Activated CD4-positive, alpha-beta T cell treated with anti-CD3 and anti-CD28 coated beads for 48 hours (primary cell): ENCODE measurements around the gene SHROOM3.
"Not testable (repeated sequence)": the region's sequence is repeated elsewhere in the genome, so short reads cannot be mapped to it uniquely, and the experiment has no call there.

ENCODE experiments used
- DNase-seq: peaks from one replicate; pipeline ENCODE4 v3.0.0-alpha.2; 2020

Gene SHROOM3

GRCh38 chr4:76702440-76703122, 267.6 kb downstream of the SHROOM3 start:
- no peak for DNase-seq

GRCh38 chr4:76703123-76703490, 268.1 kb downstream of the SHROOM3 start:
- no peak for DNase-seq

GRCh38 chr4:76703676-76704075, 268.6 kb downstream of the SHROOM3 start:
- no peak for DNase-seq

GRCh38 chr4:76704133-76704881, 269.3 kb downstream of the SHROOM3 start:
- DNase-seq, result no peak

- DNase-seq, result no peak
These were observed 270.4 kb downstream of the SHROOM3 start for GRCh38 chr4:76705472-76705871.

GRCh38 chr4:76706581-76706980, 271.6 kb downstream of the SHROOM3 start:
- no peak for DNase-seq

- DNase-seq, result no peak
These were observed 274.1 kb downstream of the SHROOM3 start for GRCh38 chr4:76708971-76709771.

- DNase-seq, result no peak
These were observed 274.7 kb downstream of the SHROOM3 start for GRCh38 chr4:76709772-76710090.

- no peak for DNase-seq
These were observed 277.5 kb downstream of the SHROOM3 start for GRCh38 chr4:76712564-76712963.

GRCh38 chr4:76714226-76714625, 279.2 kb downstream of the SHROOM3 start:
- DNase-seq, result no peak

- no peak for DNase-seq
These were observed 281.0 kb downstream of the SHROOM3 start for GRCh38 chr4:76716020-76716419.

- no peak for DNase-seq
These were observed 281.6 kb downstream of the SHROOM3 start for GRCh38 chr4:76716658-76717057.

GRCh38 chr4:76717431-76717830, 282.4 kb downstream of the SHROOM3 start:
- DNase-seq, result no peak

- no peak for DNase-seq
These were observed 283.0 kb downstream of the SHROOM3 start for GRCh38 chr4:76718021-76718420.

- DNase-seq, result no peak
These were observed 283.8 kb downstream of the SHROOM3 start for GRCh38 chr4:76718831-76719230.

- no peak for DNase-seq
These were observed 285.1 kb downstream of the SHROOM3 start for GRCh38 chr4:76720121-76720520.

GRCh38 chr4:76722146-76722545, 287.1 kb downstream of the SHROOM3 start:
- DNase-seq, result not testable (repeated sequence)

- DNase-seq, result no peak
These were observed 287.8 kb downstream of the SHROOM3 start for GRCh38 chr4:76722838-76723237.

GRCh38 chr4:76723373-76723772, 288.3 kb downstream of the SHROOM3 start:
- DNase-seq, result no peak

- DNase-seq, result no peak
These were observed 288.9 kb downstream of the SHROOM3 start for GRCh38 chr4:76723924-76724323.

GRCh38 chr4:76725039-76725438, 290.0 kb downstream of the SHROOM3 start:
- no peak for DNase-seq

GRCh38 chr4:76726176-76726575, 291.1 kb downstream of the SHROOM3 start:
- no peak for DNase-seq

- no peak for DNase-seq
These were observed 291.6 kb downstream of the SHROOM3 start for GRCh38 chr4:76726631-76727030.

GRCh38 chr4:76727934-76728333, 292.9 kb downstream of the SHROOM3 start:
- not testable (repeated sequence) for DNase-seq
